Ecto neural progenitor cell (in vitro differentiated cells): ENCODE results near the gene C1orf167.
"Not testable (repeated sequence)": the region's sequence is repeated elsewhere in the genome, so short reads cannot be mapped to it uniquely, and the experiment has no call there.

Experiments used
- DNase-seq: peaks from one replicate; pipeline ENCODE4 v3.0.0-alpha.2; 2018; ENCODE audit warnings: low spot score

Gene C1orf167

GRCh38 chr1:11800756-11801433 is 38.9 kb downstream of the C1orf167 start:
- DNase-seq = no peak

- DNase-seq = peak; percentile 58
These were observed 40.6 kb downstream of the C1orf167 start for GRCh38 chr1:11802616-11802972.

GRCh38 chr1:11802973-11803885 is 41.2 kb downstream of the C1orf167 start:
- DNase-seq = peak; percentile 91

- not testable (repeated sequence) for DNase-seq
These were observed 42.1 kb downstream of the C1orf167 start for GRCh38 chr1:11803924-11804665.

- no peak for DNase-seq
These were observed 42.9 kb downstream of the C1orf167 start for GRCh38 chr1:11804666-11805421.

- peak; percentile 100 for DNase-seq
These were observed 43.7 kb downstream of the C1orf167 start, which contains the start of the genes CLCN6 and MTHFR for GRCh38 chr1:11805422-11806306. Gene CLCN6, plus strand, starts transcription at chr1:11806191. Its CDS starts 72 bp downstream, at chr1:11806263. Gene MTHFR, minus strand, starts transcription at chr1:11805964. Its CDS starts 2,848 bp downstream, at chr1:11803116.

- DNase-seq = no peak
These were observed 44.4 kb downstream of the C1orf167 start for GRCh38 chr1:11806307-11806936.

GRCh38 chr1:11807133-11807532 is 45.1 kb downstream of the C1orf167 start:
- DNase-seq = no peak

- DNase-seq = no peak
These were observed 51.0 kb downstream of the C1orf167 start for GRCh38 chr1:11813021-11813420.

GRCh38 chr1:11817192-11817591 is 55.2 kb downstream of the C1orf167 start:
- DNase-seq = no peak

GRCh38 chr1:11822091-11822490 is 60.1 kb downstream of the C1orf167 start:
- DNase-seq = no peak

GRCh38 chr1:11823366-11824137 is 61.6 kb downstream of the C1orf167 start:
- DNase-seq = no peak

GRCh38 chr1:11825131-11825530 is 63.1 kb downstream of the C1orf167 start:
- DNase-seq = no peak

- no peak for DNase-seq
These were observed 65.0 kb downstream of the C1orf167 start for GRCh38 chr1:11826946-11827345.

- no peak for DNase-seq
These were observed 66.5 kb downstream of the C1orf167 start for GRCh38 chr1:11828511-11828910.

- DNase-seq = no peak
These were observed 70.1 kb downstream of the C1orf167 start for GRCh38 chr1:11831945-11832725.

- no peak for DNase-seq
These were observed 71.5 kb downstream of the C1orf167 start for GRCh38 chr1:11833497-11833896.

- no peak for DNase-seq
These were observed 71.9 kb downstream of the C1orf167 start for GRCh38 chr1:11833900-11834299.
